ENCODE results near the gene ING2.

DNA sequence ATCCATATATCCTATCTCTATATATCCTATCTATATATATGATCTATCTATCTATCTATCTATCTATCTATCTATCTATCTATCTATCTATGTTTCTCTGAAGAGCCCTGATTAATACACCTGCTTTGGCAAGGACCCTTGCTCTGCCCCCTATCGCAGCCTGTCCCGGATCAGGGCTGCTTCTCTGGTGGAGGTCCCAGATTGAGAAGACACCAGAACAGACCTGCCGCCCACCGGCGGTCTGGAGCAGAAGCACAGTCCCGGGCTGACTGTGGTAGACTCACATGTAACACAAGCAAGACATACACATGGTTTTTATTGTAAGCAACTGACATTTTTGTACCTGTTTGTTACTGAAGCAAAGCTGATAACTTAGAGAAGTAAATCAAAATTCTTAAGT is 52.8 kb downstream of the ING2 start:
- TF ChIP-seq, protein P1, sequence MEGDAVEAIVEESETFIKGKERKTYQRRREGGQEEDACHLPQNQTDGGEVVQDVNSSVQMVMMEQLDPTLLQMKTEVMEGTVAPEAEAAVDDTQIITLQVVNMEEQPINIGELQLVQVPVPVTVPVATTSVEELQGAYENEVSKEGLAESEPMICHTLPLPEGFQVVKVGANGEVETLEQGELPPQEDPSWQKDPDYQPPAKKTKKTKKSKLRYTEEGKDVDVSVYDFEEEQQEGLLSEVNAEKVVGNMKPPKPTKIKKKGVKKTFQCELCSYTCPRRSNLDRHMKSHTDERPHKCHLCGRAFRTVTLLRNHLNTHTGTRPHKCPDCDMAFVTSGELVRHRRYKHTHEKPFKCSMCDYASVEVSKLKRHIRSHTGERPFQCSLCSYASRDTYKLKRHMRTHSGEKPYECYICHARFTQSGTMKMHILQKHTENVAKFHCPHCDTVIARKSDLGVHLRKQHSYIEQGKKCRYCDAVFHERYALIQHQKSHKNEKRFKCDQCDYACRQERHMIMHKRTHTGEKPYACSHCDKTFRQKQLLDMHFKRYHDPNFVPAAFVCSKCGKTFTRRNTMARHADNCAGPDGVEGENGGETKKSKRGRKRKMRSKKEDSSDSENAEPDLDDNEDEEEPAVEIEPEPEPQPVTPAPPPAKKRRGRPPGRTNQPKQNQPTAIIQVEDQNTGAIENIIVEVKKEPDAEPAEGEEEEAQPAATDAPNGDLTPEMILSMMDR (IDR thresholded peaks at IDR 0.05): no peak
- no peak for TF ChIP-seq POLR2A (IDR thresholded peaks at IDR 0.05)
